Suprapubic skin (tissue), 4 donors: ENCODE results near the gene PDHB. TPM values are rescaled to one million over a fixed set of nuclear protein-coding genes. Genes with fewer than 3 reads are reported as not detected.
A peak's percentile ranks its signal among the peaks of the same experiment; 100 is the strongest.

ENCODE experiments used
- DNase-seq, 2 donors: peaks; one replicate each; pipeline ENCODE4 v3.0.0-alpha.2; 2019; ENCODE audit warnings: low spot score in 2 of 2
- H3K27ac ChIP-seq: fragments of 200-600 bp; sonication (generic); one replicate; pipeline ENCODE4 v1.5.1; 2019
- H3K27me3 ChIP-seq: fragments of 200-600 bp; sonication (generic); one replicate; pipeline ENCODE4 v1.5.1; 2019
- H3K36me3 ChIP-seq: fragments of 200-600 bp; sonication (generic); one replicate; pipeline ENCODE4 v1.5.1; 2019
- H3K4me1 ChIP-seq: fragments of 200-600 bp; sonication (generic); one replicate; pipeline ENCODE4 v1.5.1; 2019
- H3K4me3 ChIP-seq: fragments of 200-600 bp; sonication (generic); one replicate; pipeline ENCODE4 v1.5.1; 2019; ENCODE audit warnings: mild to moderate bottlenecking
- H3K9me3 ChIP-seq: fragments of 200-600 bp; sonication (generic); one replicate; pipeline ENCODE4 v1.5.1; 2019
- EP300 ChIP-seq: sonication (generic); formaldehyde crosslinking; IDR thresholded peaks from one replicate; pipeline ENCODE4 v1.6.1; 2017; ENCODE audit warnings: antibody characterized with exemption
- POLR2A ChIP-seq, 2 donors: fragments of 450-650 bp; IDR thresholded peaks; one replicate each; pipeline ENCODE4 v1.6.1; 2017; ENCODE audit warnings: antibody characterized with exemption in 2 of 2, mild to moderate bottlenecking in 2 of 2, moderate library complexity in 2 of 2
- POLR2AphosphoS5 ChIP-seq, 3 donors: sonication (generic); formaldehyde crosslinking; IDR thresholded peaks; one replicate each; pipeline ENCODE4 v1.6.1; 2017; ENCODE audit warnings: antibody characterized with exemption in 3 of 3
- WGBS: methylation state at CpG from one replicate; pipeline ENCODE4 v1.1.5; 2018; 5-methylcytosine and 5-hydroxymethylcytosine counted together
- total RNA-seq, 4 donors: library from RNA; depleted of rRNA; stranded (reverse); fragments of >200 nt; gene quantifications; one replicate each; pipeline ENCODE4 v1.1.0, GENCODE V29; 2016
- TF ChIP-seq, protein P1 (sequence below), 2 donors: fragments of 200-600 bp in 1 of 2; fragments of 450-650 bp in 1 of 2; sonication (generic) in 1 of 2; IDR thresholded peaks; one replicate each; pipeline ENCODE4 v1.5.1; 2016 to 2019; ENCODE audit warnings: antibody characterized with exemption in 2 of 2, mild to moderate bottlenecking in 1 of 2, moderate library complexity in 1 of 2

Gene PDHB
- total RNA-seq, 4 donors from 2014 or later = 49.9 to 89.8 (median 78.0) TPM

- 87% methylated on average over 1 of the region's 1 CpG for WGBS
- Histone ChIP-seq H3K9me3 (no peaks in the 10 kb centered on the region), H3K4me1 (peaks cover 19% of the 10 kb centered on the region), H3K4me3 (no peak overlapping the region), H3K27ac (no peak overlapping the region), H3K36me3 (no peaks in the 10 kb centered on the region), H3K27me3 (no peaks in the 10 kb centered on the region)
- DNase-seq = no peak
- no peak for TF ChIP-seq POLR2A (IDR thresholded peaks at IDR 0.05)
- TF ChIP-seq, protein P1, sequence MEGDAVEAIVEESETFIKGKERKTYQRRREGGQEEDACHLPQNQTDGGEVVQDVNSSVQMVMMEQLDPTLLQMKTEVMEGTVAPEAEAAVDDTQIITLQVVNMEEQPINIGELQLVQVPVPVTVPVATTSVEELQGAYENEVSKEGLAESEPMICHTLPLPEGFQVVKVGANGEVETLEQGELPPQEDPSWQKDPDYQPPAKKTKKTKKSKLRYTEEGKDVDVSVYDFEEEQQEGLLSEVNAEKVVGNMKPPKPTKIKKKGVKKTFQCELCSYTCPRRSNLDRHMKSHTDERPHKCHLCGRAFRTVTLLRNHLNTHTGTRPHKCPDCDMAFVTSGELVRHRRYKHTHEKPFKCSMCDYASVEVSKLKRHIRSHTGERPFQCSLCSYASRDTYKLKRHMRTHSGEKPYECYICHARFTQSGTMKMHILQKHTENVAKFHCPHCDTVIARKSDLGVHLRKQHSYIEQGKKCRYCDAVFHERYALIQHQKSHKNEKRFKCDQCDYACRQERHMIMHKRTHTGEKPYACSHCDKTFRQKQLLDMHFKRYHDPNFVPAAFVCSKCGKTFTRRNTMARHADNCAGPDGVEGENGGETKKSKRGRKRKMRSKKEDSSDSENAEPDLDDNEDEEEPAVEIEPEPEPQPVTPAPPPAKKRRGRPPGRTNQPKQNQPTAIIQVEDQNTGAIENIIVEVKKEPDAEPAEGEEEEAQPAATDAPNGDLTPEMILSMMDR (IDR thresholded peaks at IDR 0.05) = no peak
- no peak for TF ChIP-seq POLR2AphosphoS5 (IDR thresholded peaks at IDR 0.05)
- no peak for TF ChIP-seq EP300
Measured at GRCh38 chr3:58474348-58474911, 40.8 kb upstream of the PDHB start.

GRCh38 chr3:58473275-58473674, 39.6 kb upstream of the PDHB start:
- 93% methylated on average over 1 of the region's 1 CpG for WGBS
- no peaks in the 10 kb centered on the region for H3K27me3 ChIP-seq
- no peak overlapping the region for H3K4me3 ChIP-seq
- no peak for DNase-seq
- no peak overlapping the region for H3K27ac ChIP-seq
- no peak for TF ChIP-seq POLR2A (IDR thresholded peaks at IDR 0.05)
- TF ChIP-seq EP300 = no peak
- TF ChIP-seq POLR2AphosphoS5 (IDR thresholded peaks at IDR 0.05) = no peak
- TF ChIP-seq, protein P1 (IDR thresholded peaks at IDR 0.05) = no peak
- H3K36me3 ChIP-seq = no peaks in the 10 kb centered on the region
- no peaks in the 10 kb centered on the region for H3K9me3 ChIP-seq
- peaks cover 19% of the 10 kb centered on the region for H3K4me1 ChIP-seq

DNA sequence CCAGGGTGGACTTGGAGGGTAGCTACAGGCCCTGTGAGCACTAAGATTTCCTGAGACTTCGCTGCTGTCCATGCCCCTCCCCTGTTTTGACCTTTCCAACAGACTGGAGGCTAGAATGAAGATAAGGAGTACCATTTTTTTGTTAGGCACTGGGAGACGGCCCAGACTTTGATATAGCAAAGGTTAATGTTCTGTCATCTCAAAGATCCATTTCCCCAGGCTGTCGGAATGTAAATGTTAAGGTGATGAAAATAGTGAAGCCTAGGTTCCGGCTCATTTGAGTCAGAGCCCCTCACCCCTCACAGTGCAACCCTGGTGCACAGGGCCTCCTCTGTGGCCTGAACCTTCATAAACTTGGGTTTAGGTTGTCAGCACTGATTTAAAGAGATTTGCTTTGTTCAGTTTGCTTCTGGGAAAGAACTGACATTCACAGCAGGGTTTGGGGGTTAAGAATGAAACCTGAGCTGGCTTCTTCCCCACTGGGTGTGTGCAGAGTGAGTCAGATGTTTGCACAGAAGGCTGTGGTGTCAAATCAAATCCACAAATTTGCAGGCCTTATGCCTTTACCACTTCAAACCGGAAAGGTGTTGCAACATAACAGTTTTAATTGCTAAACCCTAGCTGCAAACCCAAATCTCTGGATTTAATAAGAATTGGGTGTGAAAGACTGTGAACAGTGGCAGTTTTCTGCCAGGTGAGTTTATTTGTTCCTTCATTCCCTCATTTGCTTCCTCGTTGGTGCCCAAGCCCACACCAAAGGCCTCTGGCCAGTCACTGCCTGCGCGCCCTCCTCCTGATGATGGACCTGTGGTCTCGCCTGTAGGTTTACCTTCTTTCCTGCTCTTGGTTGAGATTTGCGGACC, 37.6 kb upstream of the PDHB start:
- no peaks in the 10 kb centered on the region for H3K27me3 ChIP-seq
- DNase-seq = no peak
- H3K4me3 ChIP-seq = no peak overlapping the region
- H3K4me1 ChIP-seq = peaks cover 19% of the 10 kb centered on the region
- H3K9me3 ChIP-seq = no peaks in the 10 kb centered on the region
- TF ChIP-seq EP300 = no peak
- TF ChIP-seq, protein P1 (IDR thresholded peaks at IDR 0.05) = no peak
- TF ChIP-seq POLR2AphosphoS5 (IDR thresholded peaks at IDR 0.05) = no peak
- no peak for TF ChIP-seq POLR2A (IDR thresholded peaks at IDR 0.05)
- 55% methylated on average over 10 of the region's 10 CpGs for WGBS
- peak overlapping the region; percentile 70 for H3K27ac ChIP-seq
- no peaks in the 10 kb centered on the region for H3K36me3 ChIP-seq

GRCh38 chr3:58470363-58471024, 36.9 kb upstream of the PDHB start:
- WGBS = 94% methylated on average over 12 of the region's 12 CpGs
- no peak for DNase-seq
- peak overlapping the region; percentile 70 for H3K27ac ChIP-seq
- no peak for TF ChIP-seq POLR2A (IDR thresholded peaks at IDR 0.05)
- TF ChIP-seq, protein P1 (IDR thresholded peaks at IDR 0.05) = no peak
- no peak for TF ChIP-seq EP300
- no peak for TF ChIP-seq POLR2AphosphoS5 (IDR thresholded peaks at IDR 0.05)
- no peak overlapping the region for H3K4me3 ChIP-seq
- H3K9me3 ChIP-seq = no peaks in the 10 kb centered on the region
- H3K36me3 ChIP-seq = no peaks in the 10 kb centered on the region
- no peaks in the 10 kb centered on the region for H3K27me3 ChIP-seq
- H3K4me1 ChIP-seq = peaks cover 19% of the 10 kb centered on the region

GRCh38 chr3:58469096-58469495, 35.5 kb upstream of the PDHB start:
- no peaks in the 10 kb centered on the region for H3K36me3 ChIP-seq
- no peak overlapping the region for H3K4me3 ChIP-seq
- TF ChIP-seq, protein P1 (IDR thresholded peaks at IDR 0.05) = no peak
- TF ChIP-seq POLR2AphosphoS5 (IDR thresholded peaks at IDR 0.05) (no peak), POLR2A (IDR thresholded peaks at IDR 0.05) (no peak), EP300 (no peak)
- no peaks in the 10 kb centered on the region for H3K9me3 ChIP-seq
- H3K27me3 ChIP-seq = no peaks in the 10 kb centered on the region
- H3K4me1 ChIP-seq = peaks cover 19% of the 10 kb centered on the region
- no peak overlapping the region for H3K27ac ChIP-seq
- WGBS = 91% methylated on average over 4 of the region's 4 CpGs
- DNase-seq = no peak
